GM18867 (cell line): ENCODE results near the gene CNNM2.
"Not testable (repeated sequence)": the region's sequence is repeated elsewhere in the genome, so short reads cannot be mapped to it uniquely, and the experiment has no call there.

ENCODE experiments used
- ATAC-seq: cut with Tn5 transposase; IDR thresholded peaks from one replicate; pipeline ENCODE4 v1.9.1; 2021; ENCODE audit warnings: mild to moderate bottlenecking, moderate library complexity; ENCODE audit not compliant: unreplicated experiment

CNNM2 gene

GRCh38 chr10:102923601-102924000 lies 5.5 kb downstream of the CNNM2 start:
- ATAC-seq = no peak

GRCh38 chr10:102926842-102927241 lies 8.7 kb downstream of the CNNM2 start:
- ATAC-seq = no peak

GRCh38 chr10:102927311-102928010 lies 9.4 kb downstream of the CNNM2 start:
- ATAC-seq = no peak

- not testable (repeated sequence) for ATAC-seq
Observed at GRCh38 chr10:102928442-102928841, 10.3 kb downstream of the CNNM2 start.

GRCh38 chr10:102930720-102931119 lies 12.6 kb downstream of the CNNM2 start:
- ATAC-seq = no peak

- no peak for ATAC-seq
Observed at GRCh38 chr10:102931643-102932042, 13.5 kb downstream of the CNNM2 start.

GRCh38 chr10:102935505-102935904 lies 17.4 kb downstream of the CNNM2 start:
- ATAC-seq = no peak

- no peak for ATAC-seq
Observed at GRCh38 chr10:102935939-102936605, 18.0 kb downstream of the CNNM2 start.

- no peak for ATAC-seq
Observed at GRCh38 chr10:102941401-102941800, 23.3 kb downstream of the CNNM2 start.

- ATAC-seq = no peak
Observed at GRCh38 chr10:102945449-102945848, 27.4 kb downstream of the CNNM2 start.

- no peak for ATAC-seq
Observed at GRCh38 chr10:102945962-102946361, 27.9 kb downstream of the CNNM2 start.

GRCh38 chr10:102946992-102947391 lies 28.9 kb downstream of the CNNM2 start:
- ATAC-seq = no peak

- ATAC-seq = no peak
Observed at GRCh38 chr10:102948176-102948575, 30.1 kb downstream of the CNNM2 start.

GRCh38 chr10:102948786-102949185 lies 30.7 kb downstream of the CNNM2 start:
- ATAC-seq = no peak

- no peak for ATAC-seq
Observed at GRCh38 chr10:102949916-102950315, 31.8 kb downstream of the CNNM2 start.

- no peak for ATAC-seq
Observed at GRCh38 chr10:102951316-102951715, 33.2 kb downstream of the CNNM2 start.

GRCh38 chr10:102959360-102959759 lies 41.3 kb downstream of the CNNM2 start:
- no peak for ATAC-seq

- ATAC-seq = no peak
Observed at GRCh38 chr10:102960157-102960556, 42.1 kb downstream of the CNNM2 start.

- no peak for ATAC-seq
Observed at GRCh38 chr10:102962267-102962666, 44.2 kb downstream of the CNNM2 start.

GRCh38 chr10:102962951-102963755 lies 45.1 kb downstream of the CNNM2 start:
- ATAC-seq = no peak

- no peak for ATAC-seq
Observed at GRCh38 chr10:102963756-102964025, 45.6 kb downstream of the CNNM2 start.

GRCh38 chr10:102964064-102964463 lies 46.0 kb downstream of the CNNM2 start:
- not testable (repeated sequence) for ATAC-seq
